ENCODE results near the gene LIN52. TPM values are rescaled to one million over a fixed set of nuclear protein-coding genes. Genes with fewer than 3 reads are reported as not detected.

The LIN52 gene
- total RNA-seq, 1 experiment from 2014 or later = 16.9 TPM

DNA sequence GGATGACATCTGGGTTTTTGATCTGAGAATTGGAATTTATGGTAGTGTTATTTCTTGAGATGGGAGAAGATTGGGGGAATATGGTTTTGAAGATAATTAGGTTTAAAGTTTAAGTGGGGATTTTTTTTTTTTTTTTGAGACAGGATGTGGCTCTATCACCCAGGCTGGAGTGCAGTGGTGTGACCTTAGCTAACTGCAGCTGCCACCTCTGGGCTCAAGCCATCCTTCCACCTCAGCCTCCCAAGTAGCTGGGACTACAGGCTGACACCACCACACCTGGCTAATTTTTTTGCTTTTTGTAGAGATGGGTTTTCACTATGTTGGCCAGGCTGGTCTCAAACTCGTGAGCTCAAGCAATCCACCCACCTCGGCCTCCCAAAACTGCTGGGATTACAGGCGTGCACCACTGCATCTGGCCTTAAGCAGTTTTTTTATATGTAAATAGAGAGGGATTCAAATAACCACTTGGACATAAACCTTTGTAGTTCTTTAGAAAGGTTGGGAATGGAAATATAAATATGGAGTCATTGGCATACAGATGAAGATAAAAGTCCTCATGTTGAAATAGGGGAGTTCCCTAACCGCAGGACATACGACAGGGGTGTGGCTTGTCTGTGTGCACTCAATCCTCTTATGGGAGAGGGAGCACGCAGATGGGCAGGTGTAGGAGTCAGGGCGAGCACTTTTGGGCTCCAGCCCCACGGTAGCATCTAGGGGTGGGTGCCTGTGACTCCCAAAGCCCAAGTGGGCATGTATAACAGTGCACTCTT lies 4.7 kb downstream of the LIN52 start:
- H3K27ac ChIP-seq (ENCODE audit: low read depth, low read length, poor library complexity, severe bottlenecking) = no peak overlapping the region
- peaks cover 8% of the 10 kb centered on the region for H3K4me1 ChIP-seq (ENCODE audit: insufficient read depth, low read length, poor library complexity, severe bottlenecking)
- CTCF ChIA-PET = interaction anchor here (0.5 kb wide), 1 partner anchor 1074 kb away, joined by 5 read pairs; no protein-coding TSS in a partner anchor
- H3K9me3 ChIP-seq (ENCODE audit: low read depth, low read length, poor library complexity, severe bottlenecking) = no peaks in the 10 kb centered on the region
- no TSS peak for BruUV-seq (replicated peaks)
- POLR2A ChIA-PET (ENCODE audit: low non-redundant PET) = no interaction called here
- intact Hi-C loops (cut with micrococcal nuclease; ENCODE audit: unreplicated experiment) = no loop called here
- TF ChIP-seq EZH2 (IDR thresholded peaks at IDR 0.05; ENCODE audit: borderline replicate concordance, low read depth, low read length, poor library complexity, severe bottlenecking) (no peak), CTCF (conservative IDR thresholded peaks at IDR 0.05; ENCODE audit: low read depth, low read length) (no peak)
- H3K36me3 ChIP-seq (ENCODE audit: insufficient read depth, low read length, poor library complexity, severe bottlenecking) = peaks cover 8% of the 10 kb centered on the region
- no peak overlapping the region for H3K4me3 ChIP-seq (ENCODE audit: low read depth, low read length, poor library complexity, severe bottlenecking)
- no peaks in the 10 kb centered on the region for H3K27me3 ChIP-seq (replicated peaks; ENCODE audit: insufficient read depth, low read depth, low read length, poor library complexity)
- DNase-seq (ENCODE audit: low spot score) = no peak

DNA sequence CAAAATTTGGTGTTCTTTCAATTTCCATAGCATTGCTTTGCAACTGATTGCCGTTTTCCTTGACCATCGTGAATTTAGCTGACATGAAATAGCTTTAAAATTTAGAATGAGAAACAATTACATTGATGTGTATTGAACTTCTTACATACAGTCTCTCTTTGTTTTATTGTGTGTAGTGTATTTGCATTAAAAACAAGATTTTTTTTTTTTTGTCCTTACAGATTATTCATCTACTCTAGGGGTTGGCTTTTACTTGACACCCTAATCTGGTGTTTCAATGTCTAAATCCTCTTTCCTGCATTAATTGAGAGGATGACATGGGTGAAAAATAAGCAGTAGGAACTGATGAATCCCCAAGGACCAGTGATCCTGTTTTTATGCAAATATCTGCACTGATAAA lies 20.6 kb downstream of the LIN52 start:
- H3K36me3 ChIP-seq (ENCODE audit: insufficient read depth, low read length, poor library complexity, severe bottlenecking) = peaks cover 15% of the 10 kb centered on the region
- H3K4me3 ChIP-seq (ENCODE audit: low read depth, low read length, poor library complexity, severe bottlenecking) = no peak overlapping the region
- ChIA-PET CTCF (no interaction called here), POLR2A (ENCODE audit: low non-redundant PET) (no interaction called here)
- intact Hi-C loops (cut with micrococcal nuclease; ENCODE audit: unreplicated experiment) = no loop called here
- DNase-seq (ENCODE audit: low spot score) = no peak
- no peaks in the 10 kb centered on the region for H3K9me3 ChIP-seq (ENCODE audit: low read depth, low read length, poor library complexity, severe bottlenecking)
- no peaks in the 10 kb centered on the region for H3K27me3 ChIP-seq (replicated peaks; ENCODE audit: insufficient read depth, low read depth, low read length, poor library complexity)
- H3K27ac ChIP-seq (ENCODE audit: low read depth, low read length, poor library complexity, severe bottlenecking) = no peak overlapping the region
- TF ChIP-seq CTCF (conservative IDR thresholded peaks at IDR 0.05; ENCODE audit: low read depth, low read length) (no peak), EZH2 (IDR thresholded peaks at IDR 0.05; ENCODE audit: borderline replicate concordance, low read depth, low read length, poor library complexity, severe bottlenecking) (no peak)
- no peaks in the 10 kb centered on the region for H3K4me1 ChIP-seq (ENCODE audit: insufficient read depth, low read length, poor library complexity, severe bottlenecking)
- no TSS peak for BruUV-seq (replicated peaks)

- no peaks in the 10 kb centered on the region for H3K9me3 ChIP-seq (ENCODE audit: low read depth, low read length, poor library complexity, severe bottlenecking)
- H3K27me3 ChIP-seq (replicated peaks; ENCODE audit: insufficient read depth, low read depth, low read length, poor library complexity) = no peaks in the 10 kb centered on the region
- BruUV-seq (replicated peaks) = no TSS peak
- no peak overlapping the region for H3K27ac ChIP-seq (ENCODE audit: low read depth, low read length, poor library complexity, severe bottlenecking)
- H3K4me3 ChIP-seq (ENCODE audit: low read depth, low read length, poor library complexity, severe bottlenecking) = no peak overlapping the region
- TF ChIP-seq CTCF (conservative IDR thresholded peaks at IDR 0.05; ENCODE audit: low read depth, low read length) (no peak), EZH2 (IDR thresholded peaks at IDR 0.05; ENCODE audit: borderline replicate concordance, low read depth, low read length, poor library complexity, severe bottlenecking) (no peak)
- no peaks in the 10 kb centered on the region for H3K4me1 ChIP-seq (ENCODE audit: insufficient read depth, low read length, poor library complexity, severe bottlenecking)
- POLR2A ChIA-PET (ENCODE audit: low non-redundant PET) = no interaction called here
- CTCF ChIA-PET = interaction anchor here (0.7 kb wide), 1 partner anchor 350 kb away, joined by 3 read pairs; no protein-coding TSS in a partner anchor
- no peak for DNase-seq (ENCODE audit: low spot score)
- H3K36me3 ChIP-seq (ENCODE audit: insufficient read depth, low read length, poor library complexity, severe bottlenecking) = peaks cover 8% of the 10 kb centered on the region
- intact Hi-C loops (cut with micrococcal nuclease; ENCODE audit: unreplicated experiment) = no loop called here
These were observed 24.6 kb downstream of the LIN52 start for GRCh38 chr14:74109369-74109768.

Measured in A673 (cell line).